GM12878 (cell line): Measurements from ENCODE around the gene NPPB. TPM values are rescaled to one million over a fixed set of nuclear protein-coding genes. Genes with fewer than 3 reads are reported as not detected.

Experiments used
- ATAC-seq: fragments of 200-7000 bp; cut with Tn5 transposase; 3 replicates; pipeline ENCODE4 v1.9.1; 2020; ENCODE audit warnings: mild to moderate bottlenecking, moderate library complexity
- BruUV-seq: library from RNA; stranded (reverse); fragments of 400-500 nt; replicated peaks from 2 replicates; lab custom pipeline; 2021; lab: Mats Ljungman, UMichigan
- CTCF ChIA-PET: fragments of 300-600 bp; sonication (Branson Sonifier 250); formaldehyde crosslinking; extraction: SDS; loops from one replicate; lab custom pipeline; 2021; ENCODE audit warnings: inconsistent platforms; lab: Yijun Ruan, JAX
- POLR2A ChIA-PET: fragments of 350-600 bp; formaldehyde crosslinking; extraction: SDS; loops from one replicate; lab custom pipeline; 2021; ENCODE audit warnings: inconsistent platforms; lab: Charles Lee
- RAD21 ChIA-PET: fragments of 300-600 bp; sonication (Branson Sonifier 250); formaldehyde crosslinking; loops from one replicate; lab custom pipeline; 2023; ENCODE audit warnings: antibody characterized with exemption; ENCODE audit not compliant: unreplicated experiment; lab: Charles Lee
- SMC1A ChIA-PET: fragments of 300-600 bp; sonication (Branson Sonifier 250); formaldehyde crosslinking; loops from one replicate; lab custom pipeline; 2023; ENCODE audit not compliant: unreplicated experiment, uncharacterized antibody; lab: Charles Lee
- DNase-seq: peaks from one replicate; pipeline ENCODE4 v3.0.0-alpha.2; 2011; ENCODE audit warnings: low read depth, low spot score
- FAIRE-seq: peaks from 3 replicates; lab custom pipeline; 2011; peaks lifted over from hg19 to GRCh38; lab: Jason Lieb, UNC
- H2AFZ ChIP-seq: 2 replicates; pipeline ENCODE4 v1.6.0; 2011; ENCODE audit warnings: low read depth, low read length, control low read depth; ENCODE audit not compliant: control insufficient read depth
- H3K27ac ChIP-seq: 2 replicates; pipeline ENCODE4 v1.5.1; 2011; ENCODE audit warnings: control low read depth; ENCODE audit not compliant: control insufficient read depth, insufficient read depth
- H3K27me3 ChIP-seq, 2 experiments: replicated peaks in 1 of 2; 2 replicates each; pipeline versions ENCODE4 v1.6.0 to v1.6.1; 2011; ENCODE audit warnings: low read length in 1 of 2; ENCODE audit not compliant: control insufficient read depth in 2 of 2, insufficient read depth in 2 of 2
- H3K36me3 ChIP-seq, 2 experiments: 2 replicates each; pipeline ENCODE4 v1.5.1; 2011; ENCODE audit warnings: low read length in 1 of 2; ENCODE audit not compliant: control insufficient read depth in 2 of 2, insufficient read depth in 2 of 2
- H3K4me1 ChIP-seq: 2 replicates; pipeline ENCODE4 v1.6.1; 2011; ENCODE audit warnings: mild to moderate bottlenecking, low read length, moderate library complexity, mixed read lengths; ENCODE audit not compliant: control insufficient read depth, insufficient read depth
- H3K4me2 ChIP-seq: 2 replicates; pipeline ENCODE4 v1.6.0; 2011; ENCODE audit warnings: control low read depth; ENCODE audit not compliant: control insufficient read depth, insufficient read depth
- H3K4me3 ChIP-seq: fragments of 200-600 bp; sonication (generic); 2 replicates; pipeline ENCODE4 v1.5.1; 2016
- H3K79me2 ChIP-seq: 2 replicates; pipeline ENCODE4 v1.6.0; 2011; ENCODE audit warnings: low read length; ENCODE audit not compliant: control insufficient read depth, insufficient read depth
- H3K9ac ChIP-seq: 2 replicates; pipeline ENCODE4 v1.8.0; 2011; ENCODE audit warnings: low read length, control low read depth, mixed read lengths; ENCODE audit not compliant: control insufficient read depth, insufficient read depth
- H3K9me3 ChIP-seq: replicated peaks from 3 replicates; pipeline ENCODE4 v1.5.1; 2011; ENCODE audit warnings: mild to moderate bottlenecking, low read length; ENCODE audit not compliant: control insufficient read depth, insufficient read depth
- H4K20me1 ChIP-seq: 2 replicates; pipeline ENCODE4 v1.6.0; 2011; ENCODE audit not compliant: control insufficient read depth, insufficient read depth
- MLLT1 ChIP-seq: fragments of 450-650 bp; IDR thresholded peaks from 2 replicates; pipeline ENCODE4 v1.6.1; 2016; ENCODE audit warnings: mild to moderate bottlenecking
- NFXL1 ChIP-seq: fragments of 450-650 bp; IDR thresholded peaks from 2 replicates; pipeline ENCODE4 v1.6.1; 2017; ENCODE audit warnings: antibody characterized with exemption, mild to moderate bottlenecking, borderline replicate concordance
- NKRF ChIP-seq: fragments of 450-650 bp; conservative IDR thresholded peaks from 2 replicates; pipeline ENCODE4 v1.6.1; 2017; ENCODE audit warnings: mild to moderate bottlenecking, moderate library complexity
- WGBS: methylation state at CpG from one replicate; pipeline ENCODE4 v1.1.6; 2016; ENCODE audit warnings: low lambda C conversion rate; ENCODE audit not compliant: insufficient replicate concordance, insufficient coverage; ENCODE audit errors: missing lambda C conversion rate; 5-methylcytosine and 5-hydroxymethylcytosine counted together
- in situ Hi-C: fragments of 300-500 bp; cut with MboI; formaldehyde crosslinking; loops from 9 replicates; pipeline ENCODE4 v1.14.3; 2018; ENCODE audit warnings: mixed read lengths
- intact Hi-C: fragments of 100-400 bp; cut with micrococcal nuclease; formaldehyde crosslinking; loops from one replicate; pipeline ENCODE4 v1.14.2; 2022; ENCODE audit not compliant: unreplicated experiment
- polyA plus RNA-seq, 11 experiments: library from polyadenylated mRNA; depleted of rRNA in 4 of 11; unstranded in 6 of 11; stranded (reverse) in 5 of 11; fragments of >200 nt; fragmentation: Nextera tagmentation in 4 of 11; fragmentation: Illumina TruSeq in 1 of 11; extraction: Ambion mirVana in 4 of 11; extraction: Trizol in 1 of 11; gene quantifications; 1 replicate in 1 of 11; 2 replicates in 10 of 11; pipeline versions ENCODE4 v1.2.1 to v1.2.3, GENCODE V29; 2011 to 2016; ENCODE audit warnings: inconsistent platforms in 2 of 11, missing spikeins in 2 of 11, low read depth in 1 of 11
- total RNA-seq, 4 experiments: library from RNA; depleted of rRNA in 3 of 4; stranded (reverse); fragments of >200 nt in 3 of 4; fragmentation: Illumina TruSeq in 1 of 4; extraction: Trizol in 1 of 4; gene quantifications; 2 replicates each; pipeline versions ENCODE4 v1.2.1 to v1.2.3, GENCODE V29; 2013 to 2021

The NPPB gene
- total and polyA plus RNA-seq, 10 of the 15 experiments (the other 5 are each of a cell fraction or from before 2014, with no cell fraction given) = not detected

- H3K27ac ChIP-seq = no peak overlapping the region
- H3K36me3 ChIP-seq = no peaks in the 10 kb centered on the region
- WGBS = 31% methylated on average over 6 of the region's 6 CpGs
- ChIA-PET POLR2A (no interaction called here), RAD21 (no interaction called here), CTCF (interaction anchor here (1.1 kb wide), 1 partner anchor 39 kb away, joined by 3 read pairs; no protein-coding TSS in a partner anchor), SMC1A (no interaction called here)
- no peak overlapping the region for H3K4me2 ChIP-seq
- no peak for FAIRE-seq
- no peaks in the 10 kb centered on the region for H4K20me1 ChIP-seq
- no peak for DNase-seq
- no peaks in the 10 kb centered on the region for H3K4me1 ChIP-seq
- no peaks in the 10 kb centered on the region for H3K9me3 ChIP-seq
- no peak overlapping the region for H3K4me3 ChIP-seq
- no peak for ATAC-seq
- intact Hi-C loops (no loop called here), in situ Hi-C loops (no loop called here)
- H3K9ac ChIP-seq = no peak overlapping the region
- no peak for TF ChIP-seq NKRF
- TF ChIP-seq NFXL1 = no peak
- TF ChIP-seq MLLT1 = no peak
- no peaks in the 10 kb centered on the region for H3K79me2 ChIP-seq
- no peaks in the 10 kb centered on the region; a peak in 2 of 4 replicates for H3K27me3 ChIP-seq
- BruUV-seq = no TSS peak
- H2AFZ ChIP-seq = no peak overlapping the region
These were observed 20.1 kb upstream of the NPPB start for GRCh38 chr1:11878891-11879190.
